Measurements from ENCODE around the gene EEF2KMT. TPM values are rescaled to one million over a fixed set of nuclear protein-coding genes. Genes with fewer than 3 reads are reported as not detected.

Gene EEF2KMT
- total RNA-seq, 4 donors from 2014 or later, result 4.5 to 7.2 (median 6.5) TPM

DNA sequence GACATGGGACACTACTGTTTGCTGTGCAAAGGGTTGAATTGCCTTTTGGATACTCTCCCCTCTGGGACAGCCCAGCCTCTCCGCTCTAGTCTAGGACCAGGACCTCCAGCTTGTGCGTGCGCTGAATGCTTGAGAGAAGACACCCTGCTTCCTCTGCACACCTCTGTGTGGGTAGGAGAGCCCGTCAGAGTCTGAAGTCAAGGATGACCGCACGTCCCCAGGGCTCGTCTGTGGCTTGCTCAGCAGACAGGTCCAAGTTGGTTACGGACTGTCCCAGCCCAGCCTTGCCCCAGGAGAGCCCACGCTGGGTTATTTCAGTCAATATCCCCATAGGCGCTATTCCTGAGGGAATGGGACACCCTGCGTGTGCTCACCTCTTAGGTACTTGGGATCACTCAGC lies 35.5 kb downstream of the EEF2KMT start:
- in situ Hi-C loops (cut with MboI; ENCODE audit: low pct_ligation_motif_present in 1 of 4, low pct_unique_long_range_greater_than_20kb in 1 of 4, low sequenced_read_pairs in 3 of 4), result no loop called here
- no peak for DNase-seq

GRCh38 chr16:5060073-5060641 lies 37.4 kb downstream of the EEF2KMT start:
- peaks cover 0 to 13% (median 5%) of the 10 kb centered on the region in 4 donors for H3K4me1 ChIP-seq
- intact Hi-C loops (cut with DNase I; ENCODE audit: low total_unique reads) (no loop called here), in situ Hi-C loops (cut with MboI; ENCODE audit: low pct_ligation_motif_present in 1 of 4, low pct_unique_long_range_greater_than_20kb in 1 of 4, low sequenced_read_pairs in 3 of 4) (no loop called here)
- H3K27me3 ChIP-seq, result no peaks in the 10 kb centered on the region
- no peak for TF ChIP-seq POLR2AphosphoS5 (IDR thresholded peaks at IDR 0.05)
- TF ChIP-seq CTCF (IDR thresholded peaks at IDR 0.05), result no peak
- TF ChIP-seq POLR2A (IDR thresholded peaks at IDR 0.05), result no peak
- no peak for TF ChIP-seq EP300 (IDR thresholded peaks at IDR 0.05; ENCODE audit: low read depth)
- no peaks in the 10 kb centered on the region for H3K9me3 ChIP-seq
- H3K27ac ChIP-seq, result no peak overlapping the region
- no peaks in the 10 kb centered on the region for H3K36me3 ChIP-seq
- WGBS, 2 donors (ENCODE audit: low coverage in 1 of 2), result 76 to 100% methylated on average over 2 to 10 of the region's 10 CpGs
- DNase-seq, result no peak
- H3K4me3 ChIP-seq, result no peak overlapping the region

More for the DNA sequence above, 35.5 kb downstream of the EEF2KMT start:
- H3K4me3 ChIP-seq, result no peak overlapping the region
- 80 to 92% methylated on average over 1 to 11 of the region's 11 CpGs for WGBS, 2 donors (ENCODE audit: low coverage in 1 of 2)
- intact Hi-C loops (cut with DNase I; ENCODE audit: low total_unique reads), result no loop called here
- TF ChIP-seq CTCF (IDR thresholded peaks at IDR 0.05), result no peak
- TF ChIP-seq EP300 (IDR thresholded peaks at IDR 0.05; ENCODE audit: low read depth), result no peak
- no peaks in the 10 kb centered on the region for H3K36me3 ChIP-seq
- H3K27ac ChIP-seq, result no peak overlapping the region
- H3K27me3 ChIP-seq, result no peaks in the 10 kb centered on the region
- H3K9me3 ChIP-seq, result no peaks in the 10 kb centered on the region
- peaks cover 4 to 23% (median 10%) of the 10 kb centered on the region in 4 donors for H3K4me1 ChIP-seq

DNA sequence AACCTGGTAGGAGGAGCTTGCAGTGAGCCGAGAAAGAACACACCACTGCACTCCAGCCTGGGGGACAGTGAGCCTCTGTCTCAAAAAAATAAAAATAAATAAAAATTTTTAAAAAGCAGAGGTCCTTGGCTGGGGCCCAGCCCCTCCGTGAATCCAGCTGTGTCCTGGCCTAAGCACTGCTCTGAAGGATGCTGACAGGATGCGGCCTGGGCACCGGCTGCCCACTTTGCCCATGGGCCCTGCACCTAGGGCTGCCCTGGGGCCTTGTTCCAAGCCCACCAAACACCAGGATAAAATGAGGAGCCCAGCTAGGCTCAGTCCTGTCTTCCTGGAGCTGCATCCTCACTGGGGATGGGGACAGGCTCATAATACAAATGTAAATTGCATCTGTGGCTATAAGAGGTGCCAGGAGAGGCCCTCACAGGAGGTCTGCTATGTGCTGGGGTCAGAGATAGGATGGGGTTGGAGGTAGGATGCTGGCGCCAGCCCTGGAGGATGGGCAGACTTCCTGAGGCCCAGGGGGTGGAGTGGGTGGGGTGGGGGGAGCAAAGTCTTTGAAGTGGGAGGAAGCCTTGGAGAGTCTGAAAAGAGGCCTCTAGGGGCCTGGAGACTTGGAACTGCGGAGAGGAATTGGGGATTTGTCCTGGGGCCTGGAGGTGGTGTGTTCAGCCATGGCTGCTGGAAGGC lies 38.1 kb downstream of the EEF2KMT start:
- WGBS, 2 donors (ENCODE audit: low coverage in 1 of 2), result 71 to 85% methylated on average over 4 to 6 of the region's 6 CpGs
- H3K27me3 ChIP-seq, result no peaks in the 10 kb centered on the region
- no peak overlapping the region for H3K27ac ChIP-seq
- DNase-seq, result no peak
- in situ Hi-C loops (cut with MboI; ENCODE audit: low pct_ligation_motif_present in 1 of 4, low pct_unique_long_range_greater_than_20kb in 1 of 4, low sequenced_read_pairs in 3 of 4) (no loop called here), intact Hi-C loops (cut with DNase I; ENCODE audit: low total_unique reads) (no loop called here)
- H3K36me3 ChIP-seq, result no peaks in the 10 kb centered on the region
- no peak for TF ChIP-seq EP300 (IDR thresholded peaks at IDR 0.05; ENCODE audit: low read depth)
- no peak for TF ChIP-seq POLR2AphosphoS5 (IDR thresholded peaks at IDR 0.05)
- no peak for TF ChIP-seq CTCF (IDR thresholded peaks at IDR 0.05)
- H3K4me1 ChIP-seq, result peaks cover 0 to 7% (median under 1%) of the 10 kb centered on the region in 4 donors
- no peak overlapping the region for H3K4me3 ChIP-seq
- H3K9me3 ChIP-seq, result no peaks in the 10 kb centered on the region

GRCh38 chr16:5058476-5058875 lies 39.1 kb downstream of the EEF2KMT start:
- TF ChIP-seq EP300 (IDR thresholded peaks at IDR 0.05; ENCODE audit: low read depth), result no peak
- no peak for TF ChIP-seq POLR2AphosphoS5 (IDR thresholded peaks at IDR 0.05)
- no peak for TF ChIP-seq CTCF (IDR thresholded peaks at IDR 0.05)
- TF ChIP-seq POLR2A (IDR thresholded peaks at IDR 0.05), result no peak
- 81% methylated on average over 6 of the region's 7 CpGs; no CpG with 5 or more reads in 1 of the 2 donors for WGBS, 2 donors (ENCODE audit: low coverage in 1 of 2)
- Histone ChIP-seq H3K9me3 (no peaks in the 10 kb centered on the region), H3K36me3 (no peaks in the 10 kb centered on the region), H3K27me3 (no peaks in the 10 kb centered on the region), H3K4me1 (peaks cover 0 to 4% (median 0%) of the 10 kb centered on the region in 4 donors), H3K27ac (no peak overlapping the region), H3K4me3 (no peak overlapping the region)
- intact Hi-C loops (cut with DNase I; ENCODE audit: low total_unique reads) (no loop called here), in situ Hi-C loops (cut with MboI; ENCODE audit: low pct_ligation_motif_present in 1 of 4, low pct_unique_long_range_greater_than_20kb in 1 of 4, low sequenced_read_pairs in 3 of 4) (no loop called here)
- no peak for DNase-seq

All from transverse colon (tissue), 4 donors.